NCI-H524 (cell line): ENCODE measurements around the gene CCSER1.
A peak's percentile ranks its signal among the peaks of the same experiment; 100 is the strongest.
"Not testable (repeated sequence)": the region's sequence is repeated elsewhere in the genome, so short reads cannot be mapped to it uniquely, and the experiment has no call there.

Experiments used
- DNase-seq, 2 experiments: peaks; one replicate each; lab custom pipeline; 2025; lab: John Stamatoyannopoulos, UW

Gene CCSER1

DNA sequence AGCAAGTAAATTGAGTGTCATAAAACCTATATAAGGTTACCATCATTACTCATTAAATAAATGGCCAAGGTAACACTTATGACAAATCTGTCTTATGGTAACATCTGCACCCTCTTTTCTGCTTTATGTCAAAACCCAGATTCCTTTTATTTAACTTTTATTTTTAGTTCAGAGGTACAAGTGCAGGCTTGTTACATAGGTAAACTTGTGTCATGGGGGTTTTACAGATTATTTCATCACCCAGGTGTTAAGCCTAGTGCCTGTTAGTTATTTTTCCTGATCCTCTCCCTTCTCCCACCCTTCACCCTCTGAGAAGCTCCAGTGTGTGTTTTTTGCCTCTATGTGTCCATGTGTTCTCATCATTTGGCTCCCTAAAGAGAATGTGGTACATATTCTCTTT, 930.7 kb downstream of the CCSER1 start:
- DNase-seq: no peak

DNA sequence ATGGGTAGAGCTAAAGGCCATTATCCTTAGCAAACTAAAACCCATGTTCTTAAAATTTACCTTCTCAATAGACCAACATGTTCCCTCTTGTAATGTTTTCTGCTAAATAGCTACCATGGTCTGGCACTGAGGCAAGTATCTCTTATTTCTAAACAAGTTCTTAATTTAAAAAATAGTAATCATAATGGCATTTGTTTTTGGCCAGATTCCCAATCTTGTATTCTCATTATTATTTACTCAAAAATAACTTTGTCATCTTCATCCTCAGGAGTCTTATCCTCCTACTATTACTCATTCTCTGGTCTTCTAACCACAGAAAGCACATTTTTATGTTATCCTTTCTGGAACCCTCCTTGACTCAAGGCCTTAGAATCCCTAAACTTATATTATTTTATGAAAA, 931.2 kb downstream of the CCSER1 start:
- DNase-seq: no peak

DNA sequence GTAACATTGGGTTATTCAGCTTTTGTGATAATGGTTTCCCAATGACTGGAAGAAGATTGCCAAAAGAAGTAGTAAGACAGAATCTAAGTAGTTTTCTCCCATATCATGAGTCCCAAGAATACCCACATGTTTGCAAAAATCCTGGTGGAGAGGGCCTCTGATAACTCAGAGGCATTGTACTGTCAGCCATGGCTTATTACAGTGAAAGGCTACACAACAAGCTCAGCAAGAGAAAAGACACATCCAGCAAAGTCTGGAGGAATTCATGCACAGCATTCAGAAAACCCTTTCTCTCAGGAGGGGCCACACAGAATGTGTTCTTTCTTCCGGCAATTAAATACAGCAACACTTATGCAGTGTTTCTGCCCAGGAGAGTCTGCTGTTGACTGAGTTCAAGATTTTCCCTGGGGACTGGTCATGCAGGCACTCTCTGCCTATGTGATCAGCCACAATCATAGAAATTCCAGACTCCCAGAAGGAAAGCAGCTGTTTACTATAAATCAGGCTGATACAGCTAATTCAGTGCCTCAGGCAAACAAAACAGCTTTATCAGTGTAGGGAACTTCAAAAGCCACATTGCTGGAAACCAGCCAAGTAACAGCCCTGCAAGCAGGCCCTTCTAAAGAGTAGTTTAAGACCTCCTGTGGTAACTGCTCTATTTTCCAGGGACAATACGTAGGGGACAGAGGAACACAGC, 937.1 kb downstream of the CCSER1 start:
- DNase-seq: peak; percentile 70 to 90

DNA sequence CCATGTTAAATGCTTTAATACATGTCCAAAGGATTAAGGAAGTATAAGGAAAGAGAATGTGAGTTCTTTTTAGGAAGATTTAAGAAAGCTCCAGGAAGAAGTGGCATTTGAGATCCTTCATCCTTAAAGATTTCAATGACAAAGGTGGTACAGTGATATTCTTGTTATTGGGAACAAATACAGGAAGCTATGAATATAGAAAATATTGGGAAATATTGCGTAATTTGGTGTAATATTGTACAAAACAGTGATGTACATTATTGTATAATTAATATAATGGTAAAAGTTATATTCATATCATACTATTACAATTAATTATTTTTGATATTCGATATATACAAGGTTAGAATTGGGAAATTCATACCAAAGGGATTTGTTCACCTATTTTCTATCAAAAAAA, 937.9 kb downstream of the CCSER1 start:
- DNase-seq: no peak

DNA sequence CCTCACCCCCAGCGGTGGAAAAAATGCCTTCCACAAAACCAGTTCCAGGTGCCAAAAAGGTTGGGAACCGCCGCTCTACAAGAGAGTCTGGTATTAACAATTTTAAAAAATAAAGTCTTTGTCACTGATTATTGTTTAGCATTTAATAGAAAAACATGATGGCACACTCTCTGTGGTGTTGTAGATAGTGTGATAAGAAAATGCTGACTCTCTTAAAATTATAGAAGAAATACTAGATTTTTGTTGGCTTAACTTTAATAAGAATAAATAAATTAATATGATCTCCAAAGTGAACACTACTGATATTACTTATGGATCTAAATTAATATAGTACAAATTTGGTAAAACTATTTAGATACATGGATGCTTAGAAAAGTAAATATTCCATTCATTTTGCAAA, 943.5 kb downstream of the CCSER1 start:
- no peak for DNase-seq

DNA sequence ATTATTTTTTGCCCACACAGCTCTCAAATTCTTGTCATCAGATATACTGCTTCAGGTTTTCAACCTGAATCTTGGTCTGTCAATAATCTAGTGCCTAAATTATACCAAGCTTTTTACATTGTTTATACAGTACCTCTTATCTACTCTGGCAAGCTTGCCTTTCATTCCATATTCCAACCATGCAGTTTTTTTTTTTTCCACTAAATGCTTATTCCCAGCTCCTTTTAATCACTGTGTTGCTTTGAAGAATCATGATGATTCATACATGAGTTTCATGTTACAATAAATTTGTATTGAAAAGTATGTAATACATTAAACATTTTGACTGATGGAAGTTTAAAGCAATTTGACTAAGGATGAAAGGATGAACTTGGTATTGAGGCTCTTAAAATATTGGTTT, 949.0 kb downstream of the CCSER1 start:
- no peak for DNase-seq

DNA sequence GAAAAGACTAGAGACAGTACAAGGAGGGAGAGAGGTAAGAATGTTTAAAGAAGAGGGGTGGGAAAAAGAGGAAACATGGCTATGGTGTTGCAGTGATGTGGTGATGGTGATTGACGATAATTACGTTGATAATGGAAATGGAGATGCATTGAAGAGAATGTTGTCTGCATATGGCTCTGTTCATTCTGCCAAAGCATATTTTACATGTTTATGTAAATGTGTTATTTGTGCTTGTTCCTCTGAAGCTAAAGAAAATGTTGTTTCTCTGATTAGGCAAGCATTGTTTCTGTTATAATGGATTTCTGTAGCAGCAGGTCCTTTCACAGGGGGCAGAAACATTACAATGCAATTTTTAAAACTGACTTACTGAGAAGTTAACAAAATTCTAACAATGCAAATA, 958.8 kb downstream of the CCSER1 start:
- DNase-seq: no peak

DNA sequence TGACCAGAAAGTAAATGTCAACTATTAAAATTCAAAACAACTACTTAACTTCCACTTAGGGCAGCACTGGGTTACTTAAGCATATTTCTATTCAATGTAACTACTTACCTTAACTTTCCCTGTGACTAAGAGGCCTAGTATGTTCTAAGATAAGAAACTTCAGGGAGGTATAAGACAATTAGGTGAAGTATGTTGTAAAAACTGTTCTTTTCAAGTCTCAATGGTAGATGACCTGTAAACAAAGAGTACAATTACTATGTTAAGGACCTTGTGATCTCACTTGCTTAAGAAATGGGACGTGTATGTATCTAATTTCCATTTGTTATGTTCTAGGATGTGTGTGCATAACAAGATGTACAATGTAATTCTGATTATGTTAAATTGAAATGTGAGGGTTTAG, 960.5 kb downstream of the CCSER1 start:
- DNase-seq: no peak

DNA sequence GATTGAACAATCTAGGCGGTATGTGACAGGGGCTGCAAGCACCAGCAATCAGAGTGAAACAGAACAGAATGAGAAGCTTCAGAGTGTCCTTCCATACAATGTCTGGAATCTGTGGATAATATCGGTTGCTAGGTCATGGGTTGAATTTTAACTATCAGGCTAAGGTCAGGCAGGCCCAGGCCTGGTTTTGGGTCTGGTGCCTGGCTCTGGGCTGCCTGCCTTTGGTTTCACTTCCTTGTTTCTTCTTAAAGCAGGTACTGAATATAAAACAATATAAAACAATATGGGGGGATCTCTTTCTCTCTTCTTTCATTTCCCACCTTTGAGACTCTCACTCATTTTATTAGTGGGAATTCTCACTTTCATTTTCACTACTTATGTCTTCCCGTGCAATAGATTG, 962.0 kb downstream of the CCSER1 start:
- no peak for DNase-seq

DNA sequence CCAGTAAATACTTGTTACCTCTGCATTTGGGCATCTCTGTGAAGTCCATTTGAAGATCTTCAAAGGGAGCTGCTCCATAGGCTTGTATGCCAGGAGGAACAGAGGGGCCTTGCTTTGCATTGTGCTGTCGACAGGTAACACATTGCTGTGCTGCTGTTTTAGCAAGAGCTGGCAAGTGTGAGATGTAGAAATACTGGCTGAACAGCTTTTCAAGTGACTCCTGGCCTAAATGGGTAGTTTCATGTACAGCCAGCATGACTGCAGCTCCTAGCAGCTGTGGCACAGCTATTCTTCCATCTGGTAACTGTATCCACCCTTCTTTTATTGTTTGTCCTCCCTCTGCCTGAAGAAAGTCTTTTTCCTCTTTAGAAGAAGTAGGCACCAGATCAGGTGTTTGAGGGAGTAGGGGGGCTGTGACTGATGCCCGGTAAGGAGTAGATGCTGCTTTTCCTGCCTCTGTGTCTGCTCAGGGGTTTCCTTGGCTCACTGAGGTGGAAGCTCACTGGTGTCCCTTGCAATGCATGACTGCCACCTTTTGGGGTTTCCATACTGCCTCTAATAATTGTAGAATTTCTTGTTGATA, 965.3 kb downstream of the CCSER1 start:
- DNase-seq: no peak

DNA sequence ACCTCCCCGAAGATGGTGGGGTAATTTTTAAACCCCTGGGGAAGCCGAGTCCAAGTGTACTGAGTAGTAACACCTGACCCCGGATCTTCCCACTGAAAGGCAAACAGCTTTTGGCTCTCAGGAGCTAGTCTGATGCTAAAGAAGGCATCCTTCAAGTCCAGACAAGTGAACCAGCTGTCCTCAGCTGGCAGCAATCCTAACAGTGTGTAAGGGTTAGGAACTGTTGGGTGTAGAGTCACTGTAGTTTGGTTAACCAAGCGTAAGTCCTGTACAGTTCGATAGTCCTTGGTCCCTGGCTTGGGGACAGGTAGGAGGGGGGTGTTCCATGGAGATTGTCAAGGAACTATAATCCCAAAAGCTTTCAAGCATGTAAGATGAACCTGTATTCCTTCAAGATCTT, 967.0 kb downstream of the CCSER1 start:
- DNase-seq: not testable (repeated sequence)

DNA sequence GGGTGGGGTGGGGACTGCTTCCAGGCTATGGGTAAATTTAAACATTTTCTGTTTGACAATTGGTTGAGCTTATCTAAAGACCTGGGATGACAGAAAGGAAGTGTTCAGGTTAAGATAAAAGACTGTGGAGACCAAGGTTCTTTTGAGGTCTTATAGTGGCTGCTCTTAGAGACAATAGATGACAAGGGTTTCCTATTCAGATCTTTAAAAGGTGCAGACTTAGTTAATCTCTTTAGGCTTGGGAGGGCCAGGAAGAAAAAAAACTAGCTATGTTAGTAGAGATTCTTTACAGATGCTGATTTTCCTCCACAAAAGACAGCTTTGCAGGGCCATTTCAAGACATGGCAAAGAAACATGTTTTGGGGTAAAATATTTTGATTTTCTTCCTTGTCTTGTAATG, 972.5 kb downstream of the CCSER1 start:
- no peak for DNase-seq

DNA sequence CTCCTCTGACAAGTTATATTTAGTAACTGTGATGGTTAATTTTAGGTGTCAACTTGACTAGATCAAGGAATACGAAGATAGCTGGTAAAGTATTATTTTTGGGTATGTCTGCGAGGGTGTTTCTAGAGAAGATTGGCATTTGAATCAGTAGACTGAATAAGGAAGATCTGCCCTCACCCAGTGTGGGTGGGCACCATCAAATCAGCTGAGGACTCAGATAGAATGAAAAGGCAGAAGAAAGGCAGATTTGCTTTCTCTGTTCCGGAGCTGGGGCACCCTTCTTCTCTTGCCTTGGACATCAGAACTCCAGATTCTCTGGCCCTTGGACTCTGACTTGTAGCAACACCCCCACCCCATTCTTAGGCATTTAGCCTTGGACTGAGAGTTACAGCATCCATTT, 981.6 kb downstream of the CCSER1 start:
- no peak for DNase-seq

DNA sequence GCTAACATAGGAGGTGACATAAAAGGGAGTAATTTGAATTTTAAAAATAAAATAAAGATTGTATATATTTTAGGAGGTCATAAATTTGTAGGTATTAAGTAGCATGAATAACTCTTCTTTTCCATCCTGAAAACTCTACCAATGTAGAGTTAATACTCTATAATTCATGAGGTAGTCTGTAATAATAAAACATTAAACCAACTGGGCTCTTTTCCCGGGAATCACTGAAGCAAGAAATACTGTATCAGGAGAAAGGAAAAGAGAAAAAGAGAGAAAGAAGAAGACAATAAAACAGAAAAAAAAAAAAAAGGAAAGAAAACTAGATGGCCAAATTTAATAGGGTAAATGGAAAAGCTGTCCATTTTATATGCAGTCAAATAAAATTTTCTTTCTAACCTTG, 984.4 kb downstream of the CCSER1 start:
- DNase-seq: no peak

DNA sequence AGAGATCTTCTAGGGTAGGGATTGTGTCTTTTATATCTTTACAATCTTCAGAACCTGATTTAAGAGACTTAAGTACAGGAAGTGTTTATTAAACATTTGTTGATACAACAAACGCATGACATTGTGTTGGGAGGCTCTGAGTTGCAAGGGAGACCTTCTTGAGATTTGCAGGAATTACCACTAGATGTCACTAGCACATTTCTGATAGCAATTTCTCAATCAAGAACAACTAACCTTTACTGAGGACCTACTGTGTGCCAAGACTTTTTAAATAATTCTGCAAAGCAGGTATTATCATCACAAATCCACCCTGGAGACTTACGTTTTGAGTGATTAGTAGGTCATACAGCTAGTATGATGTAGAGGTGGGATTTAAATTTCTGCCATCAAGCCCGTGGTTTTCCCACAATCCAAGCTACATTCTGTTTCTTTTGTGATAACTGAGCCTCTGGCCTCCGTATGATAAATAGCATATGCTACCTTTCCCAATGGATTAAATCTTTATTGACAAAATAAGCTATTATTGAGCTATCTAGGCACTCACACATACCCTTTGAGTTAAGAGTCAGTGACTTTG, 986.0 kb downstream of the CCSER1 start:
- peak in 1 of 2 experiments; percentile 14 for DNase-seq

DNA sequence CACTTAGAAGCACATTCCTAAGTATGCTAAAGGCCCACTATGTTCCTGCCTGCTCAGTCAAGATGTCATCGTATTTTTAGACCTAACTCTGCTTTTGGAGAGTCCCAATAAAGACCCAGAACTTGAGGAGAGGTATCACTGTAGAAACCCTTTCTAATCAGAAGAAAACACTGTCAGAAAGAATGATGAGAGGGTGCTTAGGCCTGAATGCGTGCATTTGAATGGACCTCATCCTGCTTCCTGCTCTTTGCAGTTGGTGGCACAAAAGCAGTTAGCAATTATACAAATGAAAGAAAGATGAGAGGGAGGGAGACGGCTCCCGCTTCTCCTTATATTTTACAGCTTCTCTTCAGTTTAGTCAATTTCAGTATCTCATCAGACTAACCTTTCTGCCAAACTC, 987.2 kb downstream of the CCSER1 start:
- no peak for DNase-seq

DNA sequence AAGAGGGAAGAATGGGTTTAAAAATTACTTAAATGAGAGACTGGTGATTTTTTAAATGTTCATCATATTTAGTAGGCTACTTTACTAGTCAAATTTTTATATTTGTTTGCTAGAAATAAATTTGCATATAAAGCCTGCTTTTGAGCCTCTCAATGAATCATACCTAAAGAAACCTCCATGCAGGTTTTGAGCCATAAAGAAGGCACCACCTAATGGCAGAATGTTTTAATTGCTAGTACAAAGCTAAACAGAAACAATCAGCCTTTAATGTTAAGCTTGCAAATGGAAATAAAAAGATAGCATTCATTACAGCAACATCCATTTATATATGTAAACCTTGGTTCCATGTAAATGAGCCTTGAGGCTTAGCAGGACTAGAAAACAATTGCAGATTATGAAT, 989.7 kb downstream of the CCSER1 start:
- peak in 1 of 2 experiments; percentile 18 for DNase-seq

DNA sequence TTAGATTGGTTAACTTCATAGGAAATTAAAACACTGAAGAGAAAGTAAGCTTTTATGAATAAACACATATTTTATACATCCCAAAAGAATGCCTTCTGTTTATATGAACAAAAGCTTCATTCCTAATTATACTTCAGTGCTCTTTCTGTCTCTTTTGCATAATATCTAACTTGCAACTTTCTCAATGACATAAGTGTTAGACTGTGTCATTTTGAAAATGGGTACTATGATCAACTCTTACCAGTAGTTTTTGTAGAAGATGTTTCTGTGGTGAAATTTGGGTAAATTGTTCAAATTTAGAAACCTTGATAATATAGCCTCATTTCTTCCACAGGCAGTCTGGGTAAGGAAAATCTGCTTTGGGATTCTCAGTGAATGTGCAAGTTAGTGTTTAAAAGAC, 991.4 kb downstream of the CCSER1 start:
- no peak for DNase-seq

DNA sequence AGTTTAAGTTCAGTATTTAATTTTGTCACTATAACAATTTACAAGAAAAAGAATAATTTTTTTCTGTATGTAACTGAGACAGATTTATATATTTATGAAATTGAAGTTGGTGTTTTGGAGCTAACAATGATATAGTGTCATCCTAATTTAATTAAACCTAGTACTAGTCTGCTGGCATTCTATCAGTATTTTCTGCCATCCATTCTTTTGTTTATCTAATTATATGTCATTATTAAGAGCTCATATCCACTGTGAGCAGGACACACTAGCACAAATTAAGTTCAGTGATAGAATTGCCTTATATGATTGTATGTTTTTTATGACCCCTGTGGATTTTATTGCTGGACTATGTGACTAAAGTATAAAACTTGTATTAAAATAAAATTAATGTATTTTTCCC, 996.5 kb downstream of the CCSER1 start:
- no peak for DNase-seq

DNA sequence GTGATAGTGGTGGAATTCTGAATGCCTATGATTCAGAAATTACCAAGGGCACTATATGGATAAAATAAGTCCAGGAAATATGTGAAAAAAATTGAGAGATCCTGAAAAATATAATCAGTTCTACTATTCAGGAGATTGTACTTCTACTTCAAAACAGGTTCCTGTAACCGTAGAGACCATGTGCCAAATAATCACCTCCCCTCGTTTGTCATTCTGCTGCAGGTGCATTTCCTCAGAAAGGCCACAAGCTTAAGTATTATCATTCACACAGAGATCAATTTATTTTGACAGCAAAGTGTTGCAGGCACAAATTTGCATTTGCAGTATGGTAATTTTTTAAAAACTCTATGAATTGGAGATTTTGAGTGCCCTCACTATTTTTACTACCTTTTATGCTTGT, 1000.0 kb downstream of the CCSER1 start:
- no peak for DNase-seq

DNA sequence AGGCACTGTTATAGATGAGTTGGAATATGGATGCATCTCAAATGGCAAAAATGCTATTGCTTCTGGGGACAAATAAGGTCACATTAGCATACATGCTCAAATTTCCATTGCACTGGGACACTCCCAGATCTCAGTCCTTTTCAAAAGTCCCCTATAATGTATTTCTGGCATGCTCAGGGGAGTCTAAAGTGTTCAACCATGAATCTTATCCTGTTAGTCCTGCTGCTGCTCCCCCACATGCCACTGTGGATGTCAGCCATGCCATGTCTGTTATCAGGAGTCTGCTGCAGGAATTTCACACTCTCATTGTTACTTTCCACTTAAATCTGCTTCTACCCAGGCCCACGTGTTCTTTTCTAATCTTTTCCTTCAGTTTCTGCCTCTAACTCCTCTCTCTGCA, 1000.6 kb downstream of the CCSER1 start:
- DNase-seq: no peak

DNA sequence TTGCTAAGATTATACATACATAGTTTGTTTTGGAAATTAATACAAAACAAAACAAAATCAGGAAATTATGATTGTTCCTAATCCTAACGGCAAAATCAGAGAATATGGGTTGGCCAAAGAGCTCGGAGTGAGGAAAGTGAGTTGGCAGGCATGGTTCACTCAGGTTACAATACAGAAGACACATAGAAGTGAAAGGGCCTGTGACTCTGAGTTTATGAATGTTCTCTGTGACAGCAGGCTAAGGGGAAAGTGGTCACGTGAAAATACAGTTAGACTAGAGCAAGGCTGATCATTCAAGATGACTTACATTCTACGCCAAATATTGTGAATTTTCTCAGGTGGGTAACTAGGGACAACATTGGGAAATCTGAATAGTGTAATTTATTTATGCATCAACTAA, 1001.3 kb downstream of the CCSER1 start:
- DNase-seq: no peak

DNA sequence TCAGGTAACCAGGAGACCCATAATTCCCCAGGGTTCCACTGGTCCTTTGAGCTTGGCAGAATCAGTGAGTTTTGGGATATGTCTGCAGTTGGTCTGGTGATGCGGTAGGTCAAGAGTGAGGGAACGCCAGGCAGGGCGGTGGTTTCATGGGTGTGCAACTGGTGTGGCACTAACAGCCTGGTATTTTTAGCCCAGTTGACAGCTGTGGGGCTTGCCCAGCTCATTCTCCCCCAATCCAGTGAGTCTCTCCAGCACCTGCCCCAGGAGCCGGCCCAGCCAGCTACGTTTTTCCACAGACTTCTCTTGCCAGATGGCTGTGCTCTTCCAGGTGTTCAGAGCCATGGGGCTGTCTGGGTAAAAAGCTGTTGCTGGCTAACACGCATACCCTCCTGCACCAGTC, 1019.9 kb downstream of the CCSER1 start:
- peak; percentile 32 to 71 for DNase-seq

DNA sequence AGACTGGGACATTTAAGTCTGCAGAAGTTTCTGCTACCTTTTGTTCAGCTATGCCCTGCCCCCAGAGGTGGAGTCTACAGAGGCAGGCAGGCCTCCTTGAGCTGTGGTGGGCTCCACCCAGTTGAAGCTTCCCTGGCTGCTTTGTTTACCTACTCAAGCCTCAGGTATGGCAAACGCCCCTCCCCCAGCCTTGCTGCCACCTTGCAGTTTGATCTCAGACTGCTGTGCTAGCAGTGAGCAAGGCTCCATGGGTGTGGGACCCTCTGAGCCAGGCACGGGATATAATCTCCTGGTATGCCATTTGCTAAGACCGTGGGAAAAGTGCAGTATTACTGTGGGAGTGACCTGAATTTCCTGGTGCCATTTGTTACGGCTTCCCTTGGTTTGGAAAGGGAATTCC, 1026.8 kb downstream of the CCSER1 start:
- DNase-seq: not testable (repeated sequence)
